Trophoblast cell (in vitro differentiated cells and primary cell): ENCODE measurements around the gene HNF1B.

Source experiments
- DNase-seq, 2 donors: peaks; one replicate each; pipeline ENCODE4 v3.0.0-alpha.2; 2016
- H2AFZ ChIP-seq: 2 replicates; pipeline ENCODE4 v1.6.1; 2013; ENCODE audit warnings: low read length, moderate library complexity, mild to moderate bottlenecking; ENCODE audit not compliant: insufficient read depth, poor library complexity
- H2AK5ac ChIP-seq: 2 replicates; pipeline ENCODE4 v1.6.1; 2013; ENCODE audit warnings: mild to moderate bottlenecking, low read length
- H2BK120ac ChIP-seq: 2 replicates; pipeline ENCODE4 v1.6.1; 2013; ENCODE audit warnings: low read length, mild to moderate bottlenecking, moderate library complexity; ENCODE audit not compliant: insufficient read depth, poor library complexity
- H2BK12ac ChIP-seq: 2 replicates; pipeline ENCODE4 v1.6.1; 2013; ENCODE audit warnings: mild to moderate bottlenecking, low read length, moderate library complexity
- H2BK5ac ChIP-seq: 2 replicates; pipeline ENCODE4 v1.6.1; 2013; ENCODE audit warnings: low read length, low read depth, moderate library complexity, mild to moderate bottlenecking; ENCODE audit not compliant: poor library complexity
- H3K14ac ChIP-seq: 2 replicates; pipeline ENCODE4 v1.6.1; 2013; ENCODE audit warnings: mild to moderate bottlenecking, low read length
- H3K18ac ChIP-seq: 2 replicates; pipeline ENCODE4 v1.6.1; 2013; ENCODE audit warnings: mild to moderate bottlenecking, low read length
- H3K23ac ChIP-seq: 2 replicates; pipeline ENCODE4 v1.6.1; 2013; ENCODE audit warnings: low read length
- H3K27ac ChIP-seq: 2 replicates; pipeline ENCODE4 v1.5.1; 2013; ENCODE audit warnings: low read depth, mild to moderate bottlenecking, inconsistent platforms, low read length, moderate library complexity
- H3K27me3 ChIP-seq: 2 replicates; pipeline ENCODE4 v1.6.1; 2013; ENCODE audit warnings: inconsistent platforms, mild to moderate bottlenecking, low read length, moderate library complexity; ENCODE audit not compliant: insufficient read depth
- H3K36me3 ChIP-seq, 2 experiments: 1 replicate in 1 of 2; 2 replicates in 1 of 2; pipeline ENCODE4 v1.6.1; 2013; ENCODE audit warnings: low read length in 2 of 2, mild to moderate bottlenecking in 2 of 2, moderate library complexity in 1 of 2; ENCODE audit not compliant: insufficient read depth in 2 of 2, control insufficient read depth in 1 of 2
- H3K4ac ChIP-seq: 2 replicates; pipeline ENCODE4 v1.6.1; 2013; ENCODE audit warnings: low read depth, mild to moderate bottlenecking, low read length, moderate library complexity
- H3K4me1 ChIP-seq, 2 experiments: 1 replicate in 1 of 2; 2 replicates in 1 of 2; pipeline ENCODE4 v1.6.1; 2013; ENCODE audit warnings: low read length in 2 of 2, mild to moderate bottlenecking in 2 of 2, moderate library complexity in 1 of 2; ENCODE audit not compliant: insufficient read depth in 2 of 2, control insufficient read depth in 1 of 2
- H3K4me2 ChIP-seq: 2 replicates; pipeline ENCODE4 v1.6.1; 2013; ENCODE audit warnings: inconsistent platforms, mild to moderate bottlenecking, low read length, moderate library complexity
- H3K4me3 ChIP-seq: 2 replicates; pipeline ENCODE4 v1.5.1; 2013; ENCODE audit warnings: mild to moderate bottlenecking, low read depth, low read length, inconsistent platforms
- H3K79me1 ChIP-seq: one replicate; pipeline ENCODE4 v1.6.1; 2013; ENCODE audit warnings: low read length
- H3K79me2 ChIP-seq: 2 replicates; pipeline ENCODE4 v1.6.1; 2013; ENCODE audit warnings: low read length, mild to moderate bottlenecking; ENCODE audit not compliant: control insufficient read depth, insufficient read depth, poor library complexity
- H3K9ac ChIP-seq: 2 replicates; pipeline ENCODE4 v1.6.1; 2013; ENCODE audit warnings: mild to moderate bottlenecking, low read length
- H3K9me3 ChIP-seq: 2 replicates; pipeline ENCODE4 v1.6.1; 2013; ENCODE audit warnings: low read depth, mild to moderate bottlenecking, control low read depth, inconsistent platforms, low read length; ENCODE audit not compliant: insufficient read depth
- H4K12ac ChIP-seq: 2 replicates; pipeline ENCODE4 v1.6.1; 2013; ENCODE audit warnings: low read depth, mild to moderate bottlenecking, low read length, moderate library complexity
- H4K8ac ChIP-seq: 2 replicates; pipeline ENCODE4 v1.6.1; 2013; ENCODE audit warnings: low read depth, mild to moderate bottlenecking, low read length, moderate library complexity
- H4K91ac ChIP-seq: one replicate; pipeline ENCODE4 v1.6.1; 2013; ENCODE audit warnings: low read depth, mild to moderate bottlenecking, low read length, moderate library complexity
- WGBS: extraction: QIAGEN DNeasy Blood & Tissue Kit; methylation state at CpG from one replicate; pipeline ENCODE4 v1.1.7; 2013; ENCODE audit warnings: missing lambda C conversion rate; ENCODE audit not compliant: insufficient read length, insufficient coverage; ENCODE audit errors: extremely low coverage; 5-methylcytosine and 5-hydroxymethylcytosine counted together

HNF1B gene

DNA sequence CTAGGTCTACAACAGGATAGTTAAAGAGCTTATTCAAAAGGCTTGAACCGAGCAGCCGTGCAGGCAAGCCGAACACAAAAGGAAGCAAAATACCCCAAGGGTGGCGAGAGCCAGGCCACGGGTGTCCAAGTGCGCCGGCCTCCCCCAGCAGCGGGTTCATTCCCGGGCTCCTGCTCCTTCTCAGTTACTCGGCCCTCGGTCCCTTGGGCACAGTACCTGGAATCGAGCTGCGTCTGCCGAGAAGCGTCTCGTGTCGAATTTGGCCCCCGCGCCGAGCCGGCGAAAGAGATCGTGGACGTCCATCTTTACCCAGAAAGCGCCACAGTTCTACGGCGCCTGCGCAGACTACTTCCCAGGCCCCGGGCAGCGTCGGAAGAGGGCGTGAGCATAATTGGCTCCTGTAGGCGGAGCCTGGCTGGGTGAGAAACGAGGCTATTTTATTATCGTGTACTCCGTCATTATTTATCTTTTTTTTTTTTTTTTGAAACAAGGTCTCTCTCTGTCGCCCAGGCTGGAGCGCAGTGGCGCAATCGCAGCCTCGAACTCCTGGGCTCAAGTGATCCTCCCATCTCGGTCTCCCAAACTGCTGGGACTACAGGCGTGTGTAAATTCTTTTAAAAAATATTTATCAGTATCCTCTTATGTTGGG lies 101.6 kb downstream of the HNF1B start, which contains the start of gene DDX52:
TSS of gene DDX52 (minus strand) at position 329 of the 649 bp plus-strand sequence. CDS start at position 303, 26 bp downstream.
- Histone ChIP-seq H2AFZ (peak within 1 kb of the TSS; percentile 92), H3K4me1 (no peaks in the 10 kb centered on the region), H3K14ac (peak within 1 kb of the TSS; percentile 81), H3K18ac (peak within 1 kb of the TSS; percentile 74), H4K8ac (peak within 1 kb of the TSS; percentile 87), H3K36me3 (peaks cover 8 to 12% of the 10 kb centered on the region in 2 experiments), H2BK120ac (peak within 1 kb of the TSS; percentile 84), H4K12ac (peak within 1 kb of the TSS; percentile 79), H3K27me3 (peaks cover 4% of the 10 kb centered on the region), H2BK5ac (peak within 1 kb of the TSS; percentile 61), H3K27ac (no peak within 1 kb of the TSS), H3K4ac (peak within 1 kb of the TSS; percentile 83), H2BK12ac (no peak within 1 kb of the TSS), H3K9me3 (no peaks in the 10 kb centered on the region), H3K9ac (peak within 1 kb of the TSS; percentile 91), H3K79me2 (peaks cover 3% of the 10 kb centered on the region), H2AK5ac (no peak within 1 kb of the TSS), H3K4me2 (peak within 1 kb of the TSS; percentile 95), H3K79me1 (peaks cover 4% of the 10 kb centered on the region), H3K23ac (no peak within 1 kb of the TSS), H4K91ac (peak within 1 kb of the TSS; percentile 81), H3K4me3 (peak within 1 kb of the TSS; percentile 88)
- no CpG with 5 or more reads among the region's 43 CpGs for WGBS
- peak; percentile 95 to 97 for DNase-seq

DNA sequence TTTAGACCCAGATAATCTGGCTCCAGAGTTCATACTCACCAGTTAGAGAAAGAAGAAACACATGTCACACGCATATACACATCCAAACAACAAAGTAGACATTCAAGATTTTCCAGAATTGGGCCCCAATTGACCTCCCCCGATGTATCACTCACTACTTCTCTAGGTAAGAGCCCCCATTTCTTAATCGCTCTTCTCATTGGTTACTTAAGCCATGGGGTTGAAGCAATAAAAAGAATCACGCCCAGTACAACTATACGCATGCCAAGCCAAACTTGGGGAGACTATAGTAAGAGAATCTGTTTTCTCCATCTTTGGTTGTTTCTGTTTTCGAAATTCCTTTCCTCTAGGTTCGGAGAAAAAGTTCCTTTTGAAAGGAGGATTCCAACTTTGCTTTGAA lies 102.2 kb downstream of the HNF1B start:
- Histone ChIP-seq H3K18ac (no peak overlapping the region), H3K4me1 (no peaks in the 10 kb centered on the region), H2BK5ac (peak overlapping the region; percentile 61)

DNA sequence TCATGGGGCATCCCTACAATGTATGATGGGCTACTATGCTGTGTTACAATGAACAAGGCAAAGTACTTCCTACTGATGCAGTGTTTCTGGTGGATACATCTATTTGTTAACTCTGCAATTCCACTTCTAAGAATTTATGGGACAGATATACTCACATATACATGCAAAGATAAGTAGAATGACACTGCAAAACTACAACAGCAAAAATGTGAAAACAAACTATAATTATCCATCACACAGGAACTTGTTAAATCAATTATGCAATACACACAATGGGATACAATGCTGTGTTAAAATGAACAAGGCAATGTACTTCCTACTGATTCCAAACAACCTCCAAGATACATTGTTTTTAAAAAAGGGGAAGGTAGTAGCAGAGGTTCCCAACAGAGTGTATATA lies 104.8 kb downstream of the HNF1B start:
- Histone ChIP-seq H3K23ac (no peak overlapping the region), H3K27me3 (no peaks in the 10 kb centered on the region), H3K9ac (no peak overlapping the region), H3K4me3 (no peak overlapping the region), H3K4me2 (no peak overlapping the region), H2AFZ (no peak overlapping the region), H3K4me1 (no peaks in the 10 kb centered on the region), H3K18ac (no peak overlapping the region), H2AK5ac (no peak overlapping the region), H3K9me3 (no peaks in the 10 kb centered on the region), H3K14ac (no peak overlapping the region), H2BK12ac (no peak overlapping the region), H3K4ac (no peak overlapping the region), H2BK5ac (no peak overlapping the region), H3K79me2 (peaks cover 3% of the 10 kb centered on the region), H3K36me3 (peaks cover 15% of the 10 kb centered on the region in 2 experiments), H3K27ac (no peak overlapping the region), H4K8ac (no peak overlapping the region), H4K12ac (no peak overlapping the region), H3K79me1 (peaks cover 4% of the 10 kb centered on the region), H2BK120ac (no peak overlapping the region), H4K91ac (no peak overlapping the region)
- DNase-seq: no peak

More for the DNA sequence above, 102.2 kb downstream of the HNF1B start:
- Histone ChIP-seq H3K4me2 (peak overlapping the region; percentile 95), H2BK12ac (no peak overlapping the region), H4K12ac (no peak overlapping the region), H3K36me3 (peaks cover 10 to 12% of the 10 kb centered on the region in 2 experiments), H2BK120ac (no peak overlapping the region), H4K91ac (no peak overlapping the region), H3K27ac (no peak overlapping the region), H3K4me3 (peak overlapping the region; percentile 88), H4K8ac (peak overlapping the region; percentile 87), H2AFZ (peak overlapping the region; percentile 92), H3K79me2 (peaks cover 3% of the 10 kb centered on the region), H3K9me3 (no peaks in the 10 kb centered on the region), H3K27me3 (peaks cover 4% of the 10 kb centered on the region), H3K9ac (peak overlapping the region; percentile 91), H3K23ac (no peak overlapping the region), H2AK5ac (no peak overlapping the region), H3K14ac (no peak overlapping the region), H3K79me1 (peaks cover 4% of the 10 kb centered on the region), H3K4ac (peak overlapping the region; percentile 83)
- no CpG with 5 or more reads among the region's 7 CpGs for WGBS
- DNase-seq: peak in 1 of 2 donors; percentile 17

DNA sequence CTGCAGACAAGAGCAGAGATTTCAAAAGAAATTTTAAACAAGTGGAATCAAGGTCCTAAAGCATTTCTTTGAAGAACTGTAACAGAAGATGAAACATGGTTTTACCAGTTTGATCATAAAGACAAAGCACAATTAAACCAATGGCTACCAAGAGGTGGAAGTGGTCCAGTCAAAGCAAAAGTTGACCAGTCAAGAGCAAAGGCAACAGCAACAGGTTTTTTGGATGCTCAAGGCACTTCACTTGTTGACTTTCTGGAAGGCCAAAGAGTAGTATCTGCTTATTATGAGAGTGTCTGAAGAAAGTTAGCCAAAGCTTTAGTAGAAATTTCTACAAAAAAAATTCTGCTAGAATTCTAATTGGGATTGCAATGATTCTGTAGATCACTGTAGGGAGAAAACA lies 106.9 kb downstream of the HNF1B start:
- Histone ChIP-seq H2AFZ (no peak overlapping the region), H3K4ac (no peak overlapping the region), H3K79me2 (peaks cover under 1% of the 10 kb centered on the region), H3K18ac (no peak overlapping the region), H2AK5ac (no peak overlapping the region), H4K12ac (no peak overlapping the region), H3K23ac (no peak overlapping the region), H3K27ac (no peak overlapping the region), H3K9ac (no peak overlapping the region), H2BK12ac (no peak overlapping the region), H3K4me3 (no peak overlapping the region), H4K91ac (no peak overlapping the region), H3K14ac (no peak overlapping the region), H3K79me1 (peaks cover 1% of the 10 kb centered on the region), H3K36me3 (peaks cover 19 to 20% of the 10 kb centered on the region in 2 experiments), H2BK5ac (no peak overlapping the region), H4K8ac (no peak overlapping the region), H3K27me3 (no peaks in the 10 kb centered on the region), H3K4me1 (no peaks in the 10 kb centered on the region), H3K9me3 (no peaks in the 10 kb centered on the region), H3K4me2 (no peak overlapping the region), H2BK120ac (no peak overlapping the region)
- no peak for DNase-seq
